Measurements from ENCODE around the gene CFAP206. TPM values are rescaled to one million over a fixed set of nuclear protein-coding genes. Genes with fewer than 3 reads are reported as not detected.

CFAP206 gene
- total and polyA plus RNA-seq, 2 experiments from 2014 or later = not detected

GRCh38 chr6:87364602-87365252 lies 43.0 kb upstream of the CFAP206 start (continued):
- TF ChIP-seq, protein P1, sequence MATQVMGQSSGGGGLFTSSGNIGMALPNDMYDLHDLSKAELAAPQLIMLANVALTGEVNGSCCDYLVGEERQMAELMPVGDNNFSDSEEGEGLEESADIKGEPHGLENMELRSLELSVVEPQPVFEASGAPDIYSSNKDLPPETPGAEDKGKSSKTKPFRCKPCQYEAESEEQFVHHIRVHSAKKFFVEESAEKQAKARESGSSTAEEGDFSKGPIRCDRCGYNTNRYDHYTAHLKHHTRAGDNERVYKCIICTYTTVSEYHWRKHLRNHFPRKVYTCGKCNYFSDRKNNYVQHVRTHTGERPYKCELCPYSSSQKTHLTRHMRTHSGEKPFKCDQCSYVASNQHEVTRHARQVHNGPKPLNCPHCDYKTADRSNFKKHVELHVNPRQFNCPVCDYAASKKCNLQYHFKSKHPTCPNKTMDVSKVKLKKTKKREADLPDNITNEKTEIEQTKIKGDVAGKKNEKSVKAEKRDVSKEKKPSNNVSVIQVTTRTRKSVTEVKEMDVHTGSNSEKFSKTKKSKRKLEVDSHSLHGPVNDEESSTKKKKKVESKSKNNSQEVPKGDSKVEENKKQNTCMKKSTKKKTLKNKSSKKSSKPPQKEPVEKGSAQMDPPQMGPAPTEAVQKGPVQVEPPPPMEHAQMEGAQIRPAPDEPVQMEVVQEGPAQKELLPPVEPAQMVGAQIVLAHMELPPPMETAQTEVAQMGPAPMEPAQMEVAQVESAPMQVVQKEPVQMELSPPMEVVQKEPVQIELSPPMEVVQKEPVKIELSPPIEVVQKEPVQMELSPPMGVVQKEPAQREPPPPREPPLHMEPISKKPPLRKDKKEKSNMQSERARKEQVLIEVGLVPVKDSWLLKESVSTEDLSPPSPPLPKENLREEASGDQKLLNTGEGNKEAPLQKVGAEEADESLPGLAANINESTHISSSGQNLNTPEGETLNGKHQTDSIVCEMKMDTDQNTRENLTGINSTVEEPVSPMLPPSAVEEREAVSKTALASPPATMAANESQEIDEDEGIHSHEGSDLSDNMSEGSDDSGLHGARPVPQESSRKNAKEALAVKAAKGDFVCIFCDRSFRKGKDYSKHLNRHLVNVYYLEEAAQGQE (IDR thresholded peaks at IDR 0.05; ENCODE audit: unreplicated experiment) = no peak
- no peak for TF ChIP-seq JUNB (IDR thresholded peaks at IDR 0.05; ENCODE audit: unreplicated experiment)
- TF ChIP-seq, protein P2, sequence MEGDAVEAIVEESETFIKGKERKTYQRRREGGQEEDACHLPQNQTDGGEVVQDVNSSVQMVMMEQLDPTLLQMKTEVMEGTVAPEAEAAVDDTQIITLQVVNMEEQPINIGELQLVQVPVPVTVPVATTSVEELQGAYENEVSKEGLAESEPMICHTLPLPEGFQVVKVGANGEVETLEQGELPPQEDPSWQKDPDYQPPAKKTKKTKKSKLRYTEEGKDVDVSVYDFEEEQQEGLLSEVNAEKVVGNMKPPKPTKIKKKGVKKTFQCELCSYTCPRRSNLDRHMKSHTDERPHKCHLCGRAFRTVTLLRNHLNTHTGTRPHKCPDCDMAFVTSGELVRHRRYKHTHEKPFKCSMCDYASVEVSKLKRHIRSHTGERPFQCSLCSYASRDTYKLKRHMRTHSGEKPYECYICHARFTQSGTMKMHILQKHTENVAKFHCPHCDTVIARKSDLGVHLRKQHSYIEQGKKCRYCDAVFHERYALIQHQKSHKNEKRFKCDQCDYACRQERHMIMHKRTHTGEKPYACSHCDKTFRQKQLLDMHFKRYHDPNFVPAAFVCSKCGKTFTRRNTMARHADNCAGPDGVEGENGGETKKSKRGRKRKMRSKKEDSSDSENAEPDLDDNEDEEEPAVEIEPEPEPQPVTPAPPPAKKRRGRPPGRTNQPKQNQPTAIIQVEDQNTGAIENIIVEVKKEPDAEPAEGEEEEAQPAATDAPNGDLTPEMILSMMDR (conservative IDR thresholded peaks at IDR 0.05; ENCODE audit: low read depth in 2 of 2) = no peak; a peak in 1 of 4 replicates
- TF ChIP-seq NANOG (IDR thresholded peaks at IDR 0.05; ENCODE audit: borderline replicate concordance) = no peak
- TF ChIP-seq, protein P3, sequence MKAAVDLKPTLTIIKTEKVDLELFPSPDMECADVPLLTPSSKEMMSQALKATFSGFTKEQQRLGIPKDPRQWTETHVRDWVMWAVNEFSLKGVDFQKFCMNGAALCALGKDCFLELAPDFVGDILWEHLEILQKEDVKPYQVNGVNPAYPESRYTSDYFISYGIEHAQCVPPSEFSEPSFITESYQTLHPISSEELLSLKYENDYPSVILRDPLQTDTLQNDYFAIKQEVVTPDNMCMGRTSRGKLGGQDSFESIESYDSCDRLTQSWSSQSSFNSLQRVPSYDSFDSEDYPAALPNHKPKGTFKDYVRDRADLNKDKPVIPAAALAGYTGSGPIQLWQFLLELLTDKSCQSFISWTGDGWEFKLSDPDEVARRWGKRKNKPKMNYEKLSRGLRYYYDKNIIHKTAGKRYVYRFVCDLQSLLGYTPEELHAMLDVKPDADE (IDR thresholded peaks at IDR 0.05) = no peak
- no peak for TF ChIP-seq POLR2AphosphoS5 (IDR thresholded peaks at IDR 0.05; ENCODE audit: low read depth)

DNA sequence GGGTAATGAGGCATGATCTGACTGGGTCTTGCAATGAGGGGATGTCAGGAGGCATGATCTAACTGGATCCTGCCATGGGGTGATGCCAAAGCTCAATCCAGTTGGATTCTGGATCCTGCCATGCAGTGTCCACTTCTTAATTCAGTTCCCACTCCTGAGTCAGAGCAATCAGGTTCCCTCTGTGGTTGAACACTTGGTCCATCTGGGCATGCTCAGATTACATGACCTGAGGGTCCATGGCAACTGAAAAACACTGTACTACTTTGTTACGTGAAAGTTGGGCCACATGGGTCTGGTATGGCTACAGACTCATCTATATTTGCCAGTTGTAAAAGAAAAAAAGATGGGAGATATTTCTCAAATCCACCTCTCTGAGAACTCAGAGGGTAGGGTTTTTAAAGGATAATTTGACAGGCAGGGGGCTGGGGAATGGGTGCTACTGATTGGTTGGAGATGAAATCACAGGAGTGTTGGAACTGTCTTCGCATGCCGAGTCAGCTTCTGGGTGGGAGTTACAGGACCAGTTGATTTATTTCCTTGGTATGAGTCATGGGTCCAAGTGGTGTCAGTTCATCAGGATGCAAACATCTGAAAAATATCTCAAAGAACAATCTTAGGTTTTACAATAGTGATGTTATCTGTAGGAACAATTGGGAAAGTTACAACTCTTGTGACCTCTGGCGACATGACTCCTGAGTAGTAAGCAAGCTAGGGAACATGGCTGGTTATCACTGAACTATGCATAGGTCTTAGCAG lies 41.5 kb upstream of the CFAP206 start:
- ATAC-seq (no peak), DNase-seq (ENCODE audit: low spot score) (no peak)
- H3K27ac Mint-ChIP-seq = no peak overlapping the region
- peaks cover 4% of the 10 kb centered on the region; the same call in 1 of the 2 replicates for H3K9me2 ChIP-seq (ENCODE audit: insufficient read depth)
- no peaks in the 10 kb centered on the region for H3K4me1 Mint-ChIP-seq
- no peaks in the 10 kb centered on the region for H3K27me3 Mint-ChIP-seq (ENCODE audit: insufficient read depth, low read depth, poor library complexity)
- H3K27me3 ChIP-seq (ENCODE audit: insufficient read depth) = no peaks in the 10 kb centered on the region
- H3K4me3 ChIP-seq = no peak overlapping the region
- H3K9me3 Mint-ChIP-seq = peaks cover 39% of the 10 kb centered on the region
- no peaks in the 10 kb centered on the region for H3F3A ChIP-seq (replicated peaks; ENCODE audit: low read depth)
- H3K27ac ChIP-seq (ENCODE audit: low read depth) = no peak overlapping the region
- H3K4me2 ChIP-seq = no peak overlapping the region
- H4K20me1 ChIP-seq (replicated peaks; ENCODE audit: insufficient read depth) = no peaks in the 10 kb centered on the region
- H3K4me3 Mint-ChIP-seq = no peak overlapping the region
- TF ChIP-seq, protein P2 (conservative IDR thresholded peaks at IDR 0.05; ENCODE audit: low read depth in 2 of 2) = no peak
- TF ChIP-seq, protein P3 (IDR thresholded peaks at IDR 0.05) = no peak
- no peaks in the 10 kb centered on the region for H3K4me1 ChIP-seq (ENCODE audit: insufficient read depth)
- H3K79me2 ChIP-seq (replicated peaks; ENCODE audit: insufficient read depth) = no peaks in the 10 kb centered on the region
- H2AFZ ChIP-seq = no peak overlapping the region
- peaks cover 37% of the 10 kb centered on the region for H3K36me3 Mint-ChIP-seq (ENCODE audit: low read depth)
- H3K36me3 ChIP-seq (ENCODE audit: insufficient read depth) = no peaks in the 10 kb centered on the region; the same call in 1 of the 2 replicates
